GM12892 (cell line): ENCODE results near the gene REEP5.
A peak's percentile ranks its signal among the peaks of the same experiment; 100 is the strongest.

Source experiments
- DNase-seq: peaks from one replicate; pipeline ENCODE4 v3.0.0; 2011; ENCODE audit not compliant: insufficient read length
- FAIRE-seq: peaks from 2 replicates; lab custom pipeline; 2011; peaks lifted over from hg19 to GRCh38; lab: Jason Lieb, UNC
- POLR2A ChIP-seq: IDR thresholded peaks from 2 replicates; pipeline ENCODE4 v1.6.1; 2011; ENCODE audit warnings: low read depth, low read length, control low read depth
- POLR2AphosphoS5 ChIP-seq: IDR thresholded peaks from 2 replicates; pipeline ENCODE4 v1.6.1; 2011; ENCODE audit warnings: low read depth, low read length, control low read depth
- TAF1 ChIP-seq: IDR thresholded peaks from 2 replicates; pipeline ENCODE4 v1.6.1; 2011; ENCODE audit warnings: low read depth, mild to moderate bottlenecking, control low read depth, low read length, borderline replicate concordance

Gene REEP5

DNA sequence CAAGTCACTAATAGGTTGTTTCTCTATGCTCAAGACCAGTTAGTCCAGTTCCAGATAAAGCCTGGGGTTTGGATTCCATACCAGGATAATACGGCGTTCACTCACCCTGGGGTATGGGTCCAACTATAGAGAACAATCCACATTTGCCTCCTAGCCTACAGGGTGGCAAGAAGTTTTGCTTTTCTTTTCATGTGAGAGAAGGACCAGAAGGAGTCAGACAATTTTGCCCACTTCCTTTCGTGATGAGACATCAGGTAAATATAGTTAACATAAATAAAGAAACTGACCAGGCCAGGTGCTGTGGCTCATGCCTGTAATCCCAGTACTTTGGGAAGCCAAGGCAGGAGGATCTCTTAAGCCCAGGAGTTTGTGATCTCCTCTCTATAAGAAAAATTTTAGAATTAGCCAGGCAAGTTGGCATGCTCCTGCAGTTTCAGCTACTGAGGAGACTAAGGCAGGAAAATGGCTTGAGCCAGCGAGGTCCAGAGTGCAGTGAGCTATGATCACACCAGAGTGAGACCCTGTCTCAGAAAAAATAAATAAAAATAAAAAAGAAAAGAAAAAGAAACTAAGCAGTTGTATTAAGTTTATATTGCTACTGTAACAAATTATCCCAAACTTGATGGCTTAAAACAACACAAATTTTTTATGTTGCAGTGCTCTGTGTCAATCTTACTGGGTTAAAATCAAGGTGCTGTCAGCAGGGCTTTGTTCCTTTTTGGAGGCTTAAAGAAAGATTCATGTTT lies 7.5 kb upstream of the REEP5 start:
- DNase-seq (no peak), FAIRE-seq (peak; percentile 65)
- TF ChIP-seq TAF1: no peak
- TF ChIP-seq POLR2AphosphoS5: no peak
- no peak for TF ChIP-seq POLR2A

DNA sequence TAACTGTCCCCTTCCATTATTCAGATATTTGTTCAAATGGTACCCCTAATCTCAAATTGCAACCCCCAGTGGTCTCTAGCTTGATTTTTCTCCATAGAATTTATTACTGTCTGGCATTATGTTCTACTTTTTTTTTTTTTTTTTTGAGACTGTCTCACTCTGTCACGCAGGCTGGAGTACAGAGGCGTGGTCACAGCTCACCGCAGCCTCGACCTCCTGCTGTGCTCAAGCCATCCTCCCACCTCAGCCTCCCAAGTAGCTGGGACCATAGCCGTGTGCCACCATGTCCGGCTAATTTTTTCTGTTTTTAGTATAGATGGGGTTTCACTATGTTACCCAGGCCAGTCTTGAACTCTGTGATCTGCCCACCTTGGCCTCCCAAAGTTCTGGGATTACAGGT lies 2.0 kb upstream of the REEP5 start:
- TF ChIP-seq POLR2AphosphoS5: no peak
- no peak for TF ChIP-seq TAF1
- no peak for TF ChIP-seq POLR2A
- no peak for FAIRE-seq
- no peak for DNase-seq

DNA sequence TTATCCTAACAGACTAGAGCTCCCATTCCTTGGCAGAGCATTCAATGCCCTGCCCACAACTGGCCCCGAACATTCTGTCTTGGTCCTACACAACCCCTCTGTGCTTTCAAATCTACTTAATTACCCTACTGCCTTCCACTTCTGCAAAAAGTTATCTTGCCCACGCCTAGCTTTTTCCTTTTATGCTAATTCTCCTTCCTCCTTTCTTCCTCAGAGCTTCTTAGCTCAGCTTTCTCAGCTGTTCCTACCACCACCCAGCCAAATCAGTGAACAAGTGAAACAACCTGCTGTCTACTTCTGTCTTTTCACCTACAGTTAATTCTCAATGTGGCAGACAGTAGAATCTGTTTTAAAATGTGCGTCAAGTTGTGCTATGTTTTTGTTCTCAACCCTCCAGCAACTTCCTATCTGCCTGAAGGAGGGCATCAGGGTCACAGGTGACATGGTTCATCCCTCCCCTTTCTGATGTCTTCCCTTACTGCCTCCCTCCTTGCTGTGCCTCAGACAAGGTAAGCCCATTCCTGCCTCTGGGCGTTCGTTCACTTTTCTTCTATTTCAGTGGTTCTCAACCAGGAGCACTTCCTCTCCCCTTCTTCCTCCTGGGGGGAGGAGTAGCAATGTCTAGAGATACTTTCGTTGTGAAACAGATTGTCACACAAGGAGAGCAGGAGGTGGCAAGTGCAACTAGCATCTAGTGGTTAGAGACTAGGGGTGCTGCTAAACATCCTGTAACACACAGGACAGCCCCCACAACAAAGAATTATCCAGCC lies 1.3 kb upstream of the REEP5 start:
- DNase-seq: peak; percentile 16
- peak; percentile 53 for FAIRE-seq
- TF ChIP-seq TAF1 (no peak), POLR2AphosphoS5 (no peak), POLR2A (no peak)

DNA sequence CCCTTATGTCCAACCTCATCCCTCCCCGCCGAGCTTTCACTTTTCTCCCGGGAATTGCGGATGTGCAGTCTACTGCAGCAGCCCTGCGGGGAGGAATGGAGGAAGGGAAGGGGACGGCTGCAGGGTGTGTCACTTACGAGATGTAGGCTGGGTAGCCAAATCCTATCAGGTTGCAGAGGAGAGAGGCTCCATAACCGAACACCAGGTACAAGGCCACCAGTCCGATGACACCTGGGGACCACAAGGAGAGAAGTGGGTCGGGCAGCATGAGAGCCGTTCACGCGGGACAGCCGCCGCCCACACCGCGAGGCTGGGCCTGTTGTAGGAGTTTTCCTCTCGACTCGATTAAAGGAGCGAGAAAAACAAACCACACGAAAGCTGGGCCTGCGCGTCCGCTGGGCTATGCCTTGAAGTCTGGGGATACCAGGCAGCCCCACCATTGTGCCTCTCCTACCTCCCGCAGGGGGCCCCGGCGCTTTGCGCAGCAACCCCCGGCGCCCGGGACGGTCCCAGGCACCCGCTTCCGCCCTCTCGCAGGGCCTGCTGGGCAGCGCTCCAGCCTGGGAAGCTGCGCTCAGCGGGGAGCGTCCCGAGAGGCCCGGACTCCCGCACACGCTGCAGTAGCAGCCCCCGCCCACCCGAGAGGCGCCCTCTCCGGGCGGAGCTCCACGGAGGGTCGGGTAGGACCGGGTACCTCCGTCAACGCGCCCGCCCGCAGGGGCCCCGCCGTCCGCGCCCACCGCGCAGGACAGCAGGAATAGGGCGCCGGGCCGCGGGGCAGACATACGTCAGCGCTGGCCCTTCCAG lies 798 bp downstream of the REEP5 start:
- TF ChIP-seq POLR2A: no peak
- no peak for TF ChIP-seq TAF1
- no peak for TF ChIP-seq POLR2AphosphoS5
- DNase-seq (peak; percentile 49), FAIRE-seq (peak; percentile 56)

DNA sequence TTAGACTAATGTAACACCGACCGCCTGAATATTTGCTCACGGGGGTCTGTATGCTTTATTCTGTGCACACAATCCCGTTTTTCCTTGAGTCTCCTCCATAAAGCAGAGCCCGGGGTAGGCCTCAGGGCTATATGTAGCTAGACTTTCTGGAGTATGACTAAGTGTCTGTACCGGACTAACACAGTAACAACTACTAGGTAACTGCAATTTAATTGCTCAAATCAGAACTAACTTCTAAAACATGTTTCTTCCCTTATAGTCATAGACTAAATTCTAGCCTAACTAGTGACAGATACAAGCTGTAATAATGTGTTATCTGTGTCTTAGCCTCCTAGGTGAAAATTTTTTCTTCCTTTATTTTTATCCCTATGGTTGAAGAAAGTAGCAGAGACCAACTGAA lies 2.1 kb downstream of the REEP5 start:
- FAIRE-seq: no peak

DNA sequence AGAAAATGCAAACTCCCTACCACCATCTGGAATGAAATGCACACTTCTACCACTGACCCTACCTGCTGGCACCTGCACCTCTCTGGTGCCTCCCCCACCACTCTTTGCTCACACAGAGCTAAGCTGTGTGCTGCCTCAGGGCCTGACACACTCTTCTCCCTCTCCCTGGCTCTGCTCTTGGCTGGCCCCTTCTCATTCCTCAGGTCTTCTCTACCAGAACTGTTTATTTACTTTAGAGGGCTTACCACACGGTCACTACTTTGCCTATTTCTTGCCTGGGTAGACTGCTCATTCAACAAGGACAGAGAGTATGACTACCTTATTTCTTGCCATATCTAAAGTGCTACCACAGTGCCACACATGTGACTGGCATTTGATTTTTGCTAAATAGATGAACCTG lies 3.3 kb downstream of the REEP5 start:
- FAIRE-seq (no peak), DNase-seq (no peak)
- no peak for TF ChIP-seq POLR2A
- TF ChIP-seq POLR2AphosphoS5: no peak
- no peak for TF ChIP-seq TAF1

More for the DNA sequence above, 2.1 kb downstream of the REEP5 start:
- TF ChIP-seq TAF1 (no peak), POLR2A (no peak)
- no peak for DNase-seq

DNA sequence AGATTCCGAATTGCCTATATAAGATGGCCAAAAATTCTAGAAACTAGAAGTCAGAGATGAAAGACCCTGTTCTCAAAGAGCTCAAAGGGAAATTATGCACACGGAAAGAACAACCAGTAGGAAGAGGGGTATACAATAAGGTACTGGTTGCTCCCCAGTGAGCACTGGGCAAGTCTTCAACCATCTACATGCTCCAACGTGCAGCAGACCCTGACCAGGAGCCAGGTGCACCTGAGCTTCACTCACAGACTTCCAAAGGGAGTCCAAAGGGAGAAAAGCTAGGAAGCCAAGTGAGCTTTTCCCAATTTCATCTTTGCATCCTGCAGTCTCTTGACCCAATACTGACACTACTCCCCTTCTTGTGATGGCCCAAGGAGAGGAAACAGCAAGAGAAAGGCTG lies 3.9 kb downstream of the REEP5 start:
- TF ChIP-seq POLR2AphosphoS5: no peak
- TF ChIP-seq TAF1: no peak
- no peak for TF ChIP-seq POLR2A
- FAIRE-seq (no peak), DNase-seq (no peak)

DNA sequence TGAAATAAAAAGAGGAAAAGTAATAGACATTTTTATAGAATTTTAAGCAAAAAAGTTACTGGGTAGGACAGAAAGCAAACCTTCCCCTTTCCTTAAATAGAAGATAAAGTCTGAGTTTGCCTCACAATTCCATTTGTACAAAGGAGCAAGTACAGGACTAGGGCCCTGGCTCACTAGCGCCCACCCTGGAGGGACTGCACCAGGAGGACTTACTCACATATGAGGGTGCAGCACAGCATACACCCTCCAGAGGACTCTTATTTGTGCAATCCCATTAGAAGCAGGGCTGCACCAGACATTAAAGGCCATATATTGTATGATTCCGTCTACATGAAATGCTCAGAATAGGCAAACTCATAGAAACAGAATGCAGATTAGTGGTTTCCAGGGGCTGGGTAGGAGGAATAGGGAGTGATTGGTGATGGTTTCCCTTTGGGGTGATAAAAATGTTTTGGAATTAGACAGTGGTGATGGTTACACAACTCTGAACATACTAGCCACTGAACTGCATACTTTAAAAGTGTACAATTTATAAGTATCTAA lies 4.5 kb downstream of the REEP5 start:
- TF ChIP-seq POLR2A (no peak), POLR2AphosphoS5 (no peak), TAF1 (no peak)
- FAIRE-seq (no peak), DNase-seq (no peak)

DNA sequence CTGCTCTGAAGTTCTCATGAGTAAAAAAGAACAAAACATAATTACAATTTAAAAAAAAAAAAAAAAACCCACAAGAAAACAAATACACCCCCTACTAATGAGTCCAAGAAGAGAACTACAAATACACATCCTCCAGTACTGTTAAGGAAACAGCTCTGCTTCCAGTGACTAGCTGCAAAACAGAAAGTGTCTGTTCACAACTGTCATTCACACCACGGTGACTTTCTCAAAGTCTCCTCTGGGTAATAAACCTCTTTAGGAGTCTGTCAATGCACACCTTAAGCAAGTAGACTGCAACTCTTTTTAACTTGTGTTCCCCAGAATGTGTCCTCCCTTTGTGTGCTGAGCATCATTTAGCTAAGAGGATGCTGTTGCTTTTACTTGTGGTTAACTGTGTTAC lies 6.2 kb downstream of the REEP5 start:
- no peak for DNase-seq
- TF ChIP-seq TAF1 (no peak), POLR2A (no peak), POLR2AphosphoS5 (no peak)
- no peak for FAIRE-seq

DNA sequence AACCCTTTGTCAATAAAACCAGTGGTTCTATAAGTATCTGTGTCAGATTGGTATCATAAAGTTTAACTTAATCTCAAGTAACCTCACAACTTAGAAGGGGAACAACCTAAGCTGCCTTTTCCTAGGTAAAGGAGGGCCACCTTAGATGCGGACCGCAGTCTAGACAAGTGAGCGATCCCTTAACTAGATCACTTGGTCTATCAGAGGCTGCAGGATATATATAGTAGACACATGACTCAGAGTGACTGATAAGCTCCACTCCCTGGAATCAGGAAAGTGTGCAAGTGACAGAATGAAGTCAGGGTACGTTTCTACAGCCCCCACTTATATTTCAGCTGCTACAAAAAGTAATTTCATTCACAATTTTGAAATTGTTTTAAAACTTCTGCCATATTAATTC lies 7.4 kb downstream of the REEP5 start:
- no peak for DNase-seq
- no peak for FAIRE-seq
- no peak for TF ChIP-seq POLR2A
- TF ChIP-seq POLR2AphosphoS5: no peak
- TF ChIP-seq TAF1: no peak

DNA sequence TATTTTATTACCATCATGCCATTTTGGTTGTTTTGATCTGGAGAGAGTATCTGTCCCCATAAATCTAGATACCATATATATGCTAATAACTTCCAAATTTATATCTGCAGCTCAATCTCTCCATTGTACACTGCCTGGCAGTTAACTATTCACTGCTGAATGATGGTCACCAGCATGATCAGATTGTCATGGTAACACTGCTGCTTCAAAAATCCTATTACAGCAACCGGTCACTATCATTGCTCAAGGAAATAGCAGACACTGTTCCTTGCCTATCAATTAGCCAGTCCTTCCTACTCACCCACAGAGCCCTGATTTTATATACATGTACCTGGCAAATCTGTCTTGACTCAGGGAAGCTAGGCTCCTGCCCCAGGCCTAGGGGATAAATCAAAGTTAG lies 11.5 kb downstream of the REEP5 start:
- no peak for DNase-seq
- peak; percentile 21 for FAIRE-seq
- no peak for TF ChIP-seq POLR2AphosphoS5
- TF ChIP-seq TAF1: no peak
- no peak for TF ChIP-seq POLR2A

DNA sequence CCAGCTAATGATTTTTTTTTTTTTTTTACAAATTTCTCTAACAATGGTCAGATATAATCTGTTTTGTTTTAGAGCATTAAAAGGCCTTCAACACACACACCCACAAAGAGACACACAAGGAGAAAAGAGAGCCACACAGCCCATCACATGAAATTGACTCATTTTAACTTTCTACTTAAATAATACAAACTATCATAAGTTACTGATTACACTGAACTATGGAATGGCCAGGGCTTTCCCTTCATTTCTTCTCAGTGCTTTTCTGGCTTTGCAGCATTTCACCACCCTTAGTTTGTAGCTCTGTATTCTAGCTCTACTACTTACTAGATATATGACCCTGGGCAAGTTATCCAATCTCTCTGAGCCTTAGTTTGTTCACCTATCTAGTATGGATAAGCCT lies 13.2 kb downstream of the REEP5 start:
- DNase-seq (no peak), FAIRE-seq (no peak)
- TF ChIP-seq TAF1: no peak
- no peak for TF ChIP-seq POLR2AphosphoS5
- TF ChIP-seq POLR2A: no peak
